ENCODE results near the gene USP36.

DNA sequence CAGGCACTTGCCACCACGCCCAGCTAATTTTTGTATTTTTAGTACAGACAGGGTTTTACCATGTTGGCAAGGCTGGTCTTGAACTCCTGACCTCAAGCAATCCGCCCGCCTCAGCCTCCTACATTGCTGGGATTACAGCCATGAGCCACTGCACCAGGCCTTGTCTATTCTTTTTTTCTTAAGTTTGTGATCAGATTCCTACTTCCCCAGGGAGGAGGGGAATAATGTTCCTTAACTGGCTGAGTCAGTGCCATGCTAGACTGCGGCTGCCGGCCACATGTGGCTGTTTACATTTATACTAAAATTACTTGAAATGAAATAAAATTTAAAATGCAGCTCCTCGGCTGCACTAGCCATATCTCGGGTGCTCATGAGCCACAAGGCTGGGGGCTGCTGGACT lies 27.8 kb upstream of the USP36 start:
- TF ChIP-seq, protein P1, sequence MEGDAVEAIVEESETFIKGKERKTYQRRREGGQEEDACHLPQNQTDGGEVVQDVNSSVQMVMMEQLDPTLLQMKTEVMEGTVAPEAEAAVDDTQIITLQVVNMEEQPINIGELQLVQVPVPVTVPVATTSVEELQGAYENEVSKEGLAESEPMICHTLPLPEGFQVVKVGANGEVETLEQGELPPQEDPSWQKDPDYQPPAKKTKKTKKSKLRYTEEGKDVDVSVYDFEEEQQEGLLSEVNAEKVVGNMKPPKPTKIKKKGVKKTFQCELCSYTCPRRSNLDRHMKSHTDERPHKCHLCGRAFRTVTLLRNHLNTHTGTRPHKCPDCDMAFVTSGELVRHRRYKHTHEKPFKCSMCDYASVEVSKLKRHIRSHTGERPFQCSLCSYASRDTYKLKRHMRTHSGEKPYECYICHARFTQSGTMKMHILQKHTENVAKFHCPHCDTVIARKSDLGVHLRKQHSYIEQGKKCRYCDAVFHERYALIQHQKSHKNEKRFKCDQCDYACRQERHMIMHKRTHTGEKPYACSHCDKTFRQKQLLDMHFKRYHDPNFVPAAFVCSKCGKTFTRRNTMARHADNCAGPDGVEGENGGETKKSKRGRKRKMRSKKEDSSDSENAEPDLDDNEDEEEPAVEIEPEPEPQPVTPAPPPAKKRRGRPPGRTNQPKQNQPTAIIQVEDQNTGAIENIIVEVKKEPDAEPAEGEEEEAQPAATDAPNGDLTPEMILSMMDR (IDR thresholded peaks at IDR 0.05; ENCODE audit: low read depth, low read length, poor library complexity, severe bottlenecking) = no peak
- no peak for TF ChIP-seq EZH2phosphoT487 (IDR thresholded peaks at IDR 0.05; ENCODE audit: borderline replicate concordance, low read length)
